ENCODE measurements around the gene SLC24A1.
"Not testable (repeated sequence)": the region's sequence is repeated elsewhere in the genome, so short reads cannot be mapped to it uniquely, and the experiment has no call there.

Gene SLC24A1

GRCh38 chr15:65603559-65603958 is 18.2 kb upstream of the SLC24A1 start:
- Mint-ChIP-seq H3K4me1 (no peaks in the 10 kb centered on the region), H3K27me3 (no peaks in the 10 kb centered on the region), H3K27ac (no peak overlapping the region), H3K36me3 (peaks cover 9% of the 10 kb centered on the region), H3K9me3 (no peaks in the 10 kb centered on the region), H3K4me3 (no peak overlapping the region)
- no peak for DNase-seq (ENCODE audit: low spot score in 2 of 2)
- no peak for ATAC-seq (ENCODE audit: low read depth)

- ATAC-seq (ENCODE audit: low read depth) (peak; percentile 94), DNase-seq (ENCODE audit: low spot score in 2 of 2) (peak; percentile 82 to 84)
- H3K4me3 Mint-ChIP-seq = peak within 1 kb of the TSS; percentile 93
- no peaks in the 10 kb centered on the region for H3K27me3 Mint-ChIP-seq
- H3K27ac Mint-ChIP-seq = peak within 1 kb of the TSS; percentile 92
- no peaks in the 10 kb centered on the region for H3K9me3 Mint-ChIP-seq
- H3K36me3 Mint-ChIP-seq = no peaks in the 10 kb centered on the region
- H3K4me1 Mint-ChIP-seq = peaks cover 19% of the 10 kb centered on the region
These were observed 10.6 kb upstream of the SLC24A1 start, which contains the start of gene INTS14 for GRCh38 chr15:65610871-65611718. INTS14 (minus strand) TSS chr15:65611131; CDS start chr15:65607380, 3,751 bp downstream.

GRCh38 chr15:65611888-65612615 is 9.7 kb upstream of the SLC24A1 start:
- Mint-ChIP-seq H3K27ac (peak overlapping the region; percentile 92), H3K27me3 (no peaks in the 10 kb centered on the region), H3K9me3 (no peaks in the 10 kb centered on the region), H3K36me3 (no peaks in the 10 kb centered on the region), H3K4me1 (peaks cover 19% of the 10 kb centered on the region), H3K4me3 (peak overlapping the region; percentile 93)
- ATAC-seq (ENCODE audit: low read depth) (no peak), DNase-seq (ENCODE audit: low spot score in 2 of 2) (no peak)

GRCh38 chr15:65612616-65612946 is 9.2 kb upstream of the SLC24A1 start:
- peak overlapping the region; percentile 92 for H3K27ac Mint-ChIP-seq

GRCh38 chr15:65612949-65613744 is 8.6 kb upstream of the SLC24A1 start:
- Mint-ChIP-seq H3K36me3 (no peaks in the 10 kb centered on the region), H3K9me3 (no peaks in the 10 kb centered on the region), H3K4me3 (no peak overlapping the region), H3K4me1 (peaks cover 19% of the 10 kb centered on the region), H3K27ac (no peak overlapping the region), H3K27me3 (no peaks in the 10 kb centered on the region)
- ATAC-seq (ENCODE audit: low read depth) = no peak
- DNase-seq (ENCODE audit: low spot score in 2 of 2) = no peak

More at GRCh38 chr15:65612616-65612946, 9.2 kb upstream of the SLC24A1 start:
- ATAC-seq (ENCODE audit: low read depth) (no peak), DNase-seq (ENCODE audit: low spot score in 2 of 2) (no peak)
- peaks cover 19% of the 10 kb centered on the region for H3K4me1 Mint-ChIP-seq
- no peaks in the 10 kb centered on the region for H3K27me3 Mint-ChIP-seq
- H3K4me3 Mint-ChIP-seq = peak overlapping the region; percentile 93
- H3K36me3 Mint-ChIP-seq = no peaks in the 10 kb centered on the region
- H3K9me3 Mint-ChIP-seq = no peaks in the 10 kb centered on the region

GRCh38 chr15:65615887-65616286 is 5.9 kb upstream of the SLC24A1 start:
- not testable (repeated sequence) for H3K9me3 Mint-ChIP-seq; H3K27me3 Mint-ChIP-seq; ATAC-seq (ENCODE audit: low read depth); H3K4me3 Mint-ChIP-seq; H3K36me3 Mint-ChIP-seq; DNase-seq (ENCODE audit: low spot score in 2 of 2); H3K27ac Mint-ChIP-seq
- H3K4me1 Mint-ChIP-seq = peaks cover 13% of the 10 kb centered on the region

GRCh38 chr15:65618560-65619109 is 3.1 kb upstream of the SLC24A1 start:
- ATAC-seq (ENCODE audit: low read depth) (no peak), DNase-seq (ENCODE audit: low spot score in 2 of 2) (no peak)
- H3K27ac Mint-ChIP-seq = no peak overlapping the region
- H3K36me3 Mint-ChIP-seq = peaks cover 4% of the 10 kb centered on the region
- no peak overlapping the region for H3K4me3 Mint-ChIP-seq
- no peaks in the 10 kb centered on the region for H3K9me3 Mint-ChIP-seq
- H3K27me3 Mint-ChIP-seq = no peaks in the 10 kb centered on the region
- no peaks in the 10 kb centered on the region for H3K4me1 Mint-ChIP-seq

GRCh38 chr15:65619626-65620290 is 2.0 kb upstream of the SLC24A1 start:
- H3K27ac Mint-ChIP-seq = no peak overlapping the region
- no peaks in the 10 kb centered on the region for H3K9me3 Mint-ChIP-seq
- peaks cover 3% of the 10 kb centered on the region for H3K4me1 Mint-ChIP-seq
- peaks cover 4% of the 10 kb centered on the region for H3K27me3 Mint-ChIP-seq
- peaks cover 11% of the 10 kb centered on the region for H3K36me3 Mint-ChIP-seq
- ATAC-seq (ENCODE audit: low read depth) (no peak), DNase-seq (ENCODE audit: low spot score in 2 of 2) (no peak)
- H3K4me3 Mint-ChIP-seq = no peak overlapping the region

GRCh38 chr15:65620833-65621232 is 905 bp upstream of the SLC24A1 start:
- no peak for DNase-seq (ENCODE audit: low spot score in 2 of 2)
- no peak for ATAC-seq (ENCODE audit: low read depth)
- Mint-ChIP-seq H3K27me3 (peaks cover 4% of the 10 kb centered on the region), H3K9me3 (no peaks in the 10 kb centered on the region), H3K4me1 (peaks cover 3% of the 10 kb centered on the region), H3K4me3 (no peak overlapping the region), H3K36me3 (peaks cover 17% of the 10 kb centered on the region), H3K27ac (no peak overlapping the region)

GRCh38 chr15:65623103-65623502 is 1.4 kb downstream of the SLC24A1 start:
- H3K27ac Mint-ChIP-seq = no peak overlapping the region
- peaks cover 3% of the 10 kb centered on the region for H3K4me1 Mint-ChIP-seq
- H3K4me3 Mint-ChIP-seq = no peak overlapping the region
- H3K36me3 Mint-ChIP-seq = peaks cover 26% of the 10 kb centered on the region
- peaks cover 4% of the 10 kb centered on the region for H3K27me3 Mint-ChIP-seq
- H3K9me3 Mint-ChIP-seq = no peaks in the 10 kb centered on the region
- no peak for ATAC-seq (ENCODE audit: low read depth)
- no peak for DNase-seq (ENCODE audit: low spot score in 2 of 2)

- peaks cover 10% of the 10 kb centered on the region for H3K4me1 Mint-ChIP-seq
- no peaks in the 10 kb centered on the region for H3K9me3 Mint-ChIP-seq
- H3K36me3 Mint-ChIP-seq = peaks cover 22% of the 10 kb centered on the region
- no peak for ATAC-seq (ENCODE audit: low read depth)
- no peak overlapping the region for H3K4me3 Mint-ChIP-seq
- DNase-seq (ENCODE audit: low spot score in 2 of 2) = no peak
- H3K27me3 Mint-ChIP-seq = peaks cover 4% of the 10 kb centered on the region
- H3K27ac Mint-ChIP-seq = no peak overlapping the region
These were observed 5.1 kb downstream of the SLC24A1 start for GRCh38 chr15:65626856-65627255.

GRCh38 chr15:65629548-65629947 is 7.8 kb downstream of the SLC24A1 start:
- Mint-ChIP-seq H3K27ac (no peak overlapping the region), H3K4me3 (no peak overlapping the region), H3K27me3 (peaks cover 2% of the 10 kb centered on the region), H3K4me1 (peaks cover 12% of the 10 kb centered on the region), H3K9me3 (no peaks in the 10 kb centered on the region), H3K36me3 (peaks cover 19% of the 10 kb centered on the region)
- DNase-seq (ENCODE audit: low spot score in 2 of 2) = no peak
- no peak for ATAC-seq (ENCODE audit: low read depth)

- ATAC-seq (ENCODE audit: low read depth) (peak; percentile 82), DNase-seq (ENCODE audit: low spot score in 2 of 2) (no peak)
- Mint-ChIP-seq H3K4me3 (no peak overlapping the region), H3K4me1 (peaks cover 12% of the 10 kb centered on the region), H3K27me3 (peaks cover 2% of the 10 kb centered on the region), H3K9me3 (no peaks in the 10 kb centered on the region), H3K27ac (no peak overlapping the region), H3K36me3 (peaks cover 12% of the 10 kb centered on the region)
These were observed 9.0 kb downstream of the SLC24A1 start for GRCh38 chr15:65630760-65631159.
